KMS-11 (cell line): ENCODE results near the gene IL31RA.

Experiments
- H2AFZ ChIP-seq: fragments of 200-600 bp; sonication (generic); 2 replicates; pipeline ENCODE4 v1.6.1; 2016; ENCODE audit warnings: antibody characterized with exemption, mixed run types, low read depth
- H3K27ac ChIP-seq: fragments of 200-600 bp; sonication (generic); 2 replicates; pipeline ENCODE4 v1.6.1; 2016; ENCODE audit warnings: mild to moderate bottlenecking, mixed run types
- H3K27me3 ChIP-seq: fragments of 200-600 bp; sonication (generic); 2 replicates; pipeline ENCODE4 v1.6.1; 2017; ENCODE audit warnings: mild to moderate bottlenecking, low read depth, mixed run types, moderate library complexity; ENCODE audit not compliant: insufficient read depth
- H3K36me3 ChIP-seq: fragments of 200-600 bp; sonication (generic); 2 replicates; pipeline ENCODE4 v1.6.1; 2017; ENCODE audit warnings: mild to moderate bottlenecking, mixed run types; ENCODE audit not compliant: insufficient read depth
- H3K4me1 ChIP-seq: fragments of 200-600 bp; sonication (generic); 2 replicates; pipeline ENCODE4 v1.6.1; 2016; ENCODE audit warnings: mild to moderate bottlenecking, low read depth, mixed run types; ENCODE audit not compliant: poor library complexity, severe bottlenecking
- H3K4me2 ChIP-seq: fragments of 200-600 bp; sonication (generic); 2 replicates; pipeline ENCODE4 v1.7.0; 2016; ENCODE audit warnings: mild to moderate bottlenecking, mixed run types
- H3K4me3 ChIP-seq: fragments of 200-600 bp; sonication (generic); IDR thresholded peaks from 2 replicates; pipeline ENCODE4 v1.6.1; 2017; ENCODE audit warnings: low read depth, low read length, mixed read lengths; ENCODE audit not compliant: insufficient read depth
- H3K79me2 ChIP-seq: fragments of 200-600 bp; sonication (generic); 2 replicates; pipeline ENCODE4 v1.6.1; 2016; ENCODE audit warnings: low read depth, mixed run types; ENCODE audit not compliant: insufficient read depth
- H3K9ac ChIP-seq: fragments of 200-600 bp; sonication (generic); 2 replicates; pipeline ENCODE4 v1.6.1; 2016; ENCODE audit warnings: mild to moderate bottlenecking, mixed run types
- H4K20me1 ChIP-seq: fragments of 200-600 bp; sonication (generic); 2 replicates; pipeline ENCODE4 v1.6.1; 2016; ENCODE audit warnings: mild to moderate bottlenecking, mixed run types; ENCODE audit not compliant: insufficient read depth
- TF ChIP-seq, protein P1 (sequence below): fragments of 200-600 bp; sonication (generic); conservative IDR thresholded peaks from 2 replicates; pipeline ENCODE4 v1.6.1; 2017; ENCODE audit warnings: low read depth, mild to moderate bottlenecking, antibody characterized with exemption, low read length, moderate library complexity, mixed read lengths

The IL31RA gene

DNA sequence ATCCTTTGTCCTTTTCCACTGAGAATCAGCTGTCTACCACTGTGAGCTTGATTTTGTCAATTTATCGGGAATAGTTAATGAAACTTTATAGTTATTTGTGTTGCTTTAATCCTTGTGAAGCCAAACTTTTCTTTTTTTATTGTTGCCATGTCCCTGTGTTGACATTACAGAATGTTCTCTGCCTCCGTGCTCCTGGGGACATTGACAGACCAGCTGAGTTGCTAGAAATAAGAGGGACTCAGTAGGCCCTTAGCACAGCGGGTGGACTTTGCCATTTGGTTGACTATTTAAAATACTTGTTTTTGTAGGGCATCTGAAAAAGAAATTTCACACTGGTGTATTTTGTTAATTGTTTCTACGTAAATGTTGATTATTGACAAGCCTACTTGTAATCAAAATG lies 70.5 kb downstream of the IL31RA start:
- Histone ChIP-seq H4K20me1 (no peaks in the 10 kb centered on the region), H3K4me2 (no peak overlapping the region), H3K4me1 (no peaks in the 10 kb centered on the region), H3K27ac (no peak overlapping the region), H3K9ac (no peak overlapping the region), H3K4me3 (no peak overlapping the region), H3K27me3 (no peaks in the 10 kb centered on the region), H2AFZ (no peak overlapping the region), H3K36me3 (no peaks in the 10 kb centered on the region), H3K79me2 (no peaks in the 10 kb centered on the region)
- TF ChIP-seq, protein P1, sequence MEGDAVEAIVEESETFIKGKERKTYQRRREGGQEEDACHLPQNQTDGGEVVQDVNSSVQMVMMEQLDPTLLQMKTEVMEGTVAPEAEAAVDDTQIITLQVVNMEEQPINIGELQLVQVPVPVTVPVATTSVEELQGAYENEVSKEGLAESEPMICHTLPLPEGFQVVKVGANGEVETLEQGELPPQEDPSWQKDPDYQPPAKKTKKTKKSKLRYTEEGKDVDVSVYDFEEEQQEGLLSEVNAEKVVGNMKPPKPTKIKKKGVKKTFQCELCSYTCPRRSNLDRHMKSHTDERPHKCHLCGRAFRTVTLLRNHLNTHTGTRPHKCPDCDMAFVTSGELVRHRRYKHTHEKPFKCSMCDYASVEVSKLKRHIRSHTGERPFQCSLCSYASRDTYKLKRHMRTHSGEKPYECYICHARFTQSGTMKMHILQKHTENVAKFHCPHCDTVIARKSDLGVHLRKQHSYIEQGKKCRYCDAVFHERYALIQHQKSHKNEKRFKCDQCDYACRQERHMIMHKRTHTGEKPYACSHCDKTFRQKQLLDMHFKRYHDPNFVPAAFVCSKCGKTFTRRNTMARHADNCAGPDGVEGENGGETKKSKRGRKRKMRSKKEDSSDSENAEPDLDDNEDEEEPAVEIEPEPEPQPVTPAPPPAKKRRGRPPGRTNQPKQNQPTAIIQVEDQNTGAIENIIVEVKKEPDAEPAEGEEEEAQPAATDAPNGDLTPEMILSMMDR: no peak

DNA sequence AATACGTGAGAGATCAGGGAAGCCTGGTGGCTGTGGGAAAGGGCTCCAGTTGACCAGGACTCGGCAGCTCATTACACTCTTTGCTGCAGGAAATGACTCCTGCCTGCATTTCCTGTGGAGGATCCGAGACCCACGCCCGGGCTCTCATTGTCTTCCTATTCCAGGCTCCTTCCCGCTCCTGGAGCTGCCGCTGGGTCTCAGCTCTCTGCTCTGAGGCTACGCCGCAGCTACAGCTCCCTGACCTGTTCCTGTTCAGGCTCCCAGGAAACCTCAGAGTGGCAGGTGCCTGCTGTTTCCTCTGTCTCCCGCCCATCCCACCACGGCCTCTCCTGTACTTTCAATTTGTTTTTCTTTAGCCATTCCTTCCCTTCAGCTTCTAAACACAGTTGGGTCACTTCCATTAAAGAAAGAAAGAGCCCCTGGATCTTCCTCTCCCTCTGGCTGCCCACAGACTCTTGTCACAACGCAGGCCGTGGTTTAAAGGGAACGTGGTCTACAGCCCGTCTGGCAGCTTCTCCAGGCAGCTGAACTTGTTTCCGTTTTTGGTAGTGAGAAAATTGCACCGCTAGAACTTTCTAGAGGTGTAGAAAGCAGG lies 72.1 kb downstream of the IL31RA start:
- Histone ChIP-seq H3K27me3 (no peaks in the 10 kb centered on the region), H3K36me3 (no peaks in the 10 kb centered on the region), H2AFZ (no peak overlapping the region), H3K4me1 (no peaks in the 10 kb centered on the region), H3K27ac (no peak overlapping the region), H3K4me3 (no peak overlapping the region), H3K79me2 (no peaks in the 10 kb centered on the region), H3K9ac (no peak overlapping the region), H4K20me1 (no peaks in the 10 kb centered on the region), H3K4me2 (no peak overlapping the region)
- TF ChIP-seq, protein P1: no peak

DNA sequence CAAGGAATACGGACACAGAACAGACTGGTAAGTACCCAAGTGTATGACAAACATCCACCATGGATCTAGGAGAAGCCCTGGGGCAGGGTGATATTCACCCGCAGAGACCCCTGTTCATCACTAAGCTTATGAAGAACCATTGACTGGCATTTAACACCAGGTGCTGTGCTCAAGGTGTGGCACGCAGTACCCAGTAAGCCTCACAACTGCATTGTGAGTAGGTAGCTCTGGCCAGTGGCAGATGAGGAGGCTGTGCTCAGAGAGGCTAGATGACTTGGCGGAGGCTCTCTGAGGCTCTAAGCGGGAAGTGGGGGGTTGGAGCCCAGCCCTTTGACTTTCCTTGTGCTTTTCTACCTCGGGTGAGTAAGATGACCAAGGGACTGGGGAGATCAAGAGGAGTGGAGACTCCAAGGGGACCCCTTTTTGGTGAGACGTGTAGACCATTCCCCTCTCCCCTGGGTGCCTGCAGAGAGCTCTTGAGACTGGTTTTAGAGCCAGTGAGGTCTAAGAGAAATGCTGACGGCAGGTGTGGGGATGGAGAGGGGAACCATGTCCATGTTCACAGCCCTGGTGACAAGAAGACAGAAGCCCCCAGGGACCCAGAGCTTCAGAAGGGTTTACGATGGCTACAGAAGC lies 72.8 kb downstream of the IL31RA start:
- TF ChIP-seq, protein P1: no peak
- H2AFZ ChIP-seq: no peak overlapping the region
- H3K27me3 ChIP-seq: no peaks in the 10 kb centered on the region
- H3K4me3 ChIP-seq: no peak overlapping the region
- no peak overlapping the region for H3K27ac ChIP-seq
- no peaks in the 10 kb centered on the region for H4K20me1 ChIP-seq
- H3K79me2 ChIP-seq: no peaks in the 10 kb centered on the region
- no peaks in the 10 kb centered on the region for H3K4me1 ChIP-seq
- no peak overlapping the region for H3K9ac ChIP-seq
- H3K4me2 ChIP-seq: no peak overlapping the region
- no peaks in the 10 kb centered on the region for H3K36me3 ChIP-seq

DNA sequence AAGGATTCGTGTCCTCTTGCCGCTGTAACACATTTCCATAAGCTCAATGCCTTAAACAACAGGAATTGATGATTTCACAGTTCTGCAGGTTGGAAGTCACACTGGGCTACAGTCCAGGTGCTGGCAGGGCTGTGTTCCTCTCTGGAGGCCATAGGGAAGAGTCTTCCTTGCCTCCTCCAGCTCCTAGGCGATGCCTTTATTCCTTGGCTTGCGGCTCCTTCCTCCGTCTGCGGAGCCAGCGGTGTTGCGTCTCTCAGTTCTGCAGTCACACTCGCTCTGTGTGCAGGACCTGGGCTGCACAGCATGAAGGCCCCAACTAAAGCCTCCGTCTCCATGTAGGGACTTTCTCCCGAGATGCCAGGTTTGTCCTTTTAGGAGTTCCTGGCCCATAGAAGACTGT lies 73.6 kb downstream of the IL31RA start:
- H3K27ac ChIP-seq: no peak overlapping the region
- no peak overlapping the region for H3K4me2 ChIP-seq
- H3K27me3 ChIP-seq: no peaks in the 10 kb centered on the region
- no peaks in the 10 kb centered on the region for H3K79me2 ChIP-seq
- no peaks in the 10 kb centered on the region for H4K20me1 ChIP-seq
- TF ChIP-seq, protein P1: no peak
- H3K4me3 ChIP-seq: no peak overlapping the region
- peaks cover 1% of the 10 kb centered on the region for H3K4me1 ChIP-seq
- H2AFZ ChIP-seq: no peak overlapping the region
- H3K9ac ChIP-seq: no peak overlapping the region
- no peaks in the 10 kb centered on the region for H3K36me3 ChIP-seq
